ENCODE data around the gene ZNF664.

The ZNF664 gene

DNA sequence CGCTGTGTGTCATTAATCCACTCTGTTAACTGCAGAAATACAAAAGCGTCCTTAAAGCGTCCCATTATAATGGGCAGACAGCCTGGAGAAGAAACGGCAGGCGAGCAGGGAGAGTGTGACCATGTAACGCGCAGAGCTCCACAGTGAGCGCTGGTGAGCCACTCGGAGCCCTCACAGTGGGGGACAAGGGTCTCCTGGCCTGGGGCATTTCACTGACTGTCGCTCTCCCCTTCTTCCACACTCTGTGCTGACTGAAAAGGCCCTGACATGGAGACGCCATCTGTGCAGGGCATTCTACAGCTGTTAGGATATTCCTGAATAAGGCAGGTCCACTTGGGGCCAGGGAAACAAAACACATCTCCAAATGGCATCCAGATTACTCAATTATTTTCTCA is 24.6 kb upstream of the ZNF664 start:
- Histone ChIP-seq H3K36me3 (ENCODE audit: control insufficient read depth in 1 of 2, insufficient read depth in 2 of 2, low read depth in 1 of 2, low read length in 2 of 2) (peaks cover 23 to 29% of the 10 kb centered on the region in 2 experiments), H3K4ac (ENCODE audit: low read depth in 1 of 2, low read length in 2 of 2) (no peak overlapping the region), H3K18ac (ENCODE audit: low read depth in 1 of 2, low read length in 2 of 2) (no peak overlapping the region), H3K4me3 (ENCODE audit: insufficient read depth in 1 of 2, low read depth in 1 of 2, low read length in 2 of 2) (no peak overlapping the region), H3K79me1 (replicated peaks; ENCODE audit: low read length, poor library complexity, severe bottlenecking) (peaks cover 39% of the 10 kb centered on the region), H2BK5ac (ENCODE audit: low read depth, low read length, poor library complexity, severe bottlenecking) (no peak overlapping the region), H2AFZ (ENCODE audit: low read depth, low read length) (no peak overlapping the region), H3K9me3 (ENCODE audit: control insufficient read depth, low read length) (no peaks in the 10 kb centered on the region), H4K91ac (ENCODE audit: low read length) (no peak overlapping the region), H2AK5ac (ENCODE audit: low read length, severe bottlenecking) (no peak overlapping the region), H3K14ac (ENCODE audit: low read length in 2 of 2) (no peak overlapping the region), H2BK15ac (ENCODE audit: low read depth, poor library complexity, severe bottlenecking) (no peak overlapping the region), H4K8ac (ENCODE audit: low read length) (no peak overlapping the region), H3K4me1 (ENCODE audit: control insufficient read depth, insufficient read depth, low read depth, low read length) (peaks cover 12% of the 10 kb centered on the region), H2BK120ac (ENCODE audit: low read depth, low read length) (no peak overlapping the region), H3K23ac (ENCODE audit: low read length in 2 of 2) (no peak overlapping the region), H3K4me2 (ENCODE audit: low read length, poor library complexity, severe bottlenecking) (no peak overlapping the region), H3K9ac (ENCODE audit: low read length) (no peak overlapping the region), H3K27me3 (ENCODE audit: control insufficient read depth in 1 of 2, insufficient read depth in 1 of 2, low read length in 2 of 2) (no peaks in the 10 kb centered on the region), H2BK12ac (ENCODE audit: low read length in 2 of 2) (no peak overlapping the region), H3K27ac (ENCODE audit: low read length, poor library complexity, severe bottlenecking) (no peak overlapping the region)
- DNase-seq, result no peak
- whole genome bisulfite sequencing, result 95% methylated on average over 11 of the region's 11 CpGs

DNA sequence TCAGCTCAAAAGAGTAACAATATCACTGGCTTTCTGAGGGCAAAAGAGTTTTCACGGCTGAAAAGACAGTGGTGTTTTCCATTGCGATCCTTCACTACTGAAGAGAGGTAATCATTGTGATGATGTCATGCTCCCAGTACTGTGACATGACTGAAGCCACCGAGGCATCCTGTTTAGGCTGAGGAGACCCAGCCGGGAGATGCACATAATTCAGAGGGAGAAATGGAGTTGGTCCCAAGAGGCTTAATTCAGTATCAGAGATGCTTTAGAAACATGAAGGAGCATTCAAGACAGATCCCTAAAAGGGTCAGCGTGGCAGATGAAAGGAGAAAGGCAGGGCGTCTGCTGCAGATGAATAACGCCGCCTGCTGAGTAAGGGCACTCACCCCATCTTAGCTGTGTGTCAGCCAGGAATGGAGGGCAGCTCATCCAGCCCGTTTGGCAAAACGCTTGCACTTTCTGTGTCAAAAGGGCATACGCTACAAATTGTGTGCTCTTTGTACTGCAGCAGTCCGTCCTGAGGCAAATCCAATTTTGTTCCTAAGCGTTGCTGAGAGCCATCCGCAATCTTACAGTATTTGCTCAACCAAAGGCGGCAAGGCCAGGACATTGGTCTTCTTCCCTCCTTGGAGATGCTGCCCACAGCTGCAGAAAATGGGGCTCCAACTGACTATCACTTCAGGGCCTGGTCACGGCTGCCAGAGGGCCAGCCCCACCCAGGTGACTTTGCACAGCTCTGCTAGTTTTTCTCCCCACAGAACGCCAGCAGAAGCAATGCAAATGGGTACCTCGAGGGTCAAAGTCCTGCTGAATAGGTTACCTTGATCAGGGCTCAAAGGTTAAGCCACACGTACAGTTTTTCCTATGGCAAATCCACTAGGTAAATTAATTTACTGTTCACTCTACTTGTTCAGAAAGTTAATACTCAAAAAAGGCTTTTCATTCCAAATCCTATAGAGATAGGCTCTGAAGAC is 23.9 kb upstream of the ZNF664 start:
- Histone ChIP-seq H3K4ac (ENCODE audit: low read depth in 1 of 2, low read length in 2 of 2) (no peak overlapping the region), H3K36me3 (ENCODE audit: control insufficient read depth in 1 of 2, insufficient read depth in 2 of 2, low read depth in 1 of 2, low read length in 2 of 2) (peaks cover 18 to 23% of the 10 kb centered on the region in 2 experiments), H2AFZ (ENCODE audit: low read depth, low read length) (no peak overlapping the region), H2BK15ac (ENCODE audit: low read depth, poor library complexity, severe bottlenecking) (no peak overlapping the region), H3K79me1 (replicated peaks; ENCODE audit: low read length, poor library complexity, severe bottlenecking) (peaks cover 34% of the 10 kb centered on the region), H3K4me1 (ENCODE audit: control insufficient read depth, insufficient read depth, low read depth, low read length) (peaks cover 9% of the 10 kb centered on the region), H2BK12ac (ENCODE audit: low read length in 2 of 2) (no peak overlapping the region), H3K27ac (ENCODE audit: low read length, poor library complexity, severe bottlenecking) (no peak overlapping the region), H3K14ac (ENCODE audit: low read length in 2 of 2) (peak overlapping the region in 1 of 2 experiments; percentile 74), H2AK5ac (ENCODE audit: low read length, severe bottlenecking) (no peak overlapping the region), H3K9me3 (ENCODE audit: control insufficient read depth, low read length) (no peaks in the 10 kb centered on the region), H3K9ac (ENCODE audit: low read length) (no peak overlapping the region), H3K4me3 (ENCODE audit: insufficient read depth in 1 of 2, low read depth in 1 of 2, low read length in 2 of 2) (no peak overlapping the region), H2BK5ac (ENCODE audit: low read depth, low read length, poor library complexity, severe bottlenecking) (no peak overlapping the region), H3K18ac (ENCODE audit: low read depth in 1 of 2, low read length in 2 of 2) (no peak overlapping the region), H2BK120ac (ENCODE audit: low read depth, low read length) (no peak overlapping the region), H3K27me3 (ENCODE audit: control insufficient read depth in 1 of 2, insufficient read depth in 1 of 2, low read length in 2 of 2) (no peaks in the 10 kb centered on the region), H3K23ac (ENCODE audit: low read length in 2 of 2) (no peak overlapping the region), H4K91ac (ENCODE audit: low read length) (no peak overlapping the region), H3K4me2 (ENCODE audit: low read length, poor library complexity, severe bottlenecking) (no peak overlapping the region), H4K8ac (ENCODE audit: low read length) (no peak overlapping the region)
- DNase-seq, result no peak
- 84% methylated on average over 19 of the region's 19 CpGs for WGBS

GRCh38 chr12:123949770-123950165 is 23.2 kb upstream of the ZNF664 start:
- H2BK12ac ChIP-seq (ENCODE audit: low read length in 2 of 2), result no peak overlapping the region
- H3K4me2 ChIP-seq (ENCODE audit: low read length, poor library complexity, severe bottlenecking), result no peak overlapping the region
- no peak overlapping the region for H3K27ac ChIP-seq (ENCODE audit: low read length, poor library complexity, severe bottlenecking)
- H3K4ac ChIP-seq (ENCODE audit: low read depth in 1 of 2, low read length in 2 of 2), result no peak overlapping the region
- no peak overlapping the region for H3K9ac ChIP-seq (ENCODE audit: low read length)
- H2BK15ac ChIP-seq (ENCODE audit: low read depth, poor library complexity, severe bottlenecking), result no peak overlapping the region
- WGBS, result 92% methylated on average over 15 of the region's 15 CpGs
- H3K18ac ChIP-seq (ENCODE audit: low read depth in 1 of 2, low read length in 2 of 2), result no peak overlapping the region
- H3K4me1 ChIP-seq (ENCODE audit: control insufficient read depth, insufficient read depth, low read depth, low read length), result peaks cover 9% of the 10 kb centered on the region
- no peak overlapping the region for H3K14ac ChIP-seq (ENCODE audit: low read length in 2 of 2)
- no peak overlapping the region for H2AK5ac ChIP-seq (ENCODE audit: low read length, severe bottlenecking)
- H3K4me3 ChIP-seq (ENCODE audit: insufficient read depth in 1 of 2, low read depth in 1 of 2, low read length in 2 of 2), result no peak overlapping the region
- no peak overlapping the region for H4K91ac ChIP-seq (ENCODE audit: low read length)
- H4K8ac ChIP-seq (ENCODE audit: low read length), result no peak overlapping the region
- no peak overlapping the region for H2BK5ac ChIP-seq (ENCODE audit: low read depth, low read length, poor library complexity, severe bottlenecking)
- DNase-seq, result no peak
- H3K23ac ChIP-seq (ENCODE audit: low read length in 2 of 2), result no peak overlapping the region
- no peaks in the 10 kb centered on the region for H3K27me3 ChIP-seq (ENCODE audit: control insufficient read depth in 1 of 2, insufficient read depth in 1 of 2, low read length in 2 of 2)
- H2BK120ac ChIP-seq (ENCODE audit: low read depth, low read length), result no peak overlapping the region
- H3K9me3 ChIP-seq (ENCODE audit: control insufficient read depth, low read length), result no peaks in the 10 kb centered on the region
- H3K36me3 ChIP-seq (ENCODE audit: control insufficient read depth in 1 of 2, insufficient read depth in 2 of 2, low read depth in 1 of 2, low read length in 2 of 2), result peaks cover 15 to 16% of the 10 kb centered on the region in 2 experiments
- no peak overlapping the region for H2AFZ ChIP-seq (ENCODE audit: low read depth, low read length)
- H3K79me1 ChIP-seq (replicated peaks; ENCODE audit: low read length, poor library complexity, severe bottlenecking), result peaks cover 32% of the 10 kb centered on the region

GRCh38 chr12:123950476-123951349 is 22.3 kb upstream of the ZNF664 start:
- Histone ChIP-seq H3K23ac (ENCODE audit: low read length in 2 of 2) (no peak overlapping the region), H2BK12ac (ENCODE audit: low read length in 2 of 2) (no peak overlapping the region), H4K91ac (ENCODE audit: low read length) (peak overlapping the region; percentile 82), H3K9me3 (ENCODE audit: control insufficient read depth, low read length) (no peaks in the 10 kb centered on the region), H3K4me2 (ENCODE audit: low read length, poor library complexity, severe bottlenecking) (no peak overlapping the region), H3K14ac (ENCODE audit: low read length in 2 of 2) (no peak overlapping the region), H2AFZ (ENCODE audit: low read depth, low read length) (no peak overlapping the region), H3K79me1 (replicated peaks; ENCODE audit: low read length, poor library complexity, severe bottlenecking) (peaks cover 29% of the 10 kb centered on the region), H4K8ac (ENCODE audit: low read length) (peak overlapping the region; percentile 14), H3K27ac (ENCODE audit: low read length, poor library complexity, severe bottlenecking) (no peak overlapping the region), H3K36me3 (ENCODE audit: control insufficient read depth in 1 of 2, insufficient read depth in 2 of 2, low read depth in 1 of 2, low read length in 2 of 2) (peaks cover 7 to 8% of the 10 kb centered on the region in 2 experiments), H3K9ac (ENCODE audit: low read length) (no peak overlapping the region), H3K18ac (ENCODE audit: low read depth in 1 of 2, low read length in 2 of 2) (peak overlapping the region in 1 of 2 experiments; percentile 30), H2AK5ac (ENCODE audit: low read length, severe bottlenecking) (no peak overlapping the region), H3K4me3 (ENCODE audit: insufficient read depth in 1 of 2, low read depth in 1 of 2, low read length in 2 of 2) (no peak overlapping the region), H3K27me3 (ENCODE audit: control insufficient read depth in 1 of 2, insufficient read depth in 1 of 2, low read length in 2 of 2) (no peaks in the 10 kb centered on the region), H2BK5ac (ENCODE audit: low read depth, low read length, poor library complexity, severe bottlenecking) (no peak overlapping the region), H3K4me1 (ENCODE audit: control insufficient read depth, insufficient read depth, low read depth, low read length) (peaks cover 9% of the 10 kb centered on the region), H3K4ac (ENCODE audit: low read depth in 1 of 2, low read length in 2 of 2) (no peak overlapping the region), H2BK120ac (ENCODE audit: low read depth, low read length) (no peak overlapping the region), H2BK15ac (ENCODE audit: low read depth, poor library complexity, severe bottlenecking) (peak overlapping the region; percentile 54)
- DNase-seq, result no peak
- WGBS, result 93% methylated on average over 15 of the region's 15 CpGs
